Sigmoid colon (tissue), 4 donors: Measurements from ENCODE around the gene ANKRD44.

Experiments
- EP300 ChIP-seq, 4 donors: sonication (generic); formaldehyde crosslinking; IDR thresholded peaks; one replicate each; pipeline ENCODE4 v1.6.1; 2017; ENCODE audit warnings: antibody characterized with exemption in 4 of 4
- POLR2A ChIP-seq, 2 donors: fragments of 450-650 bp; IDR thresholded peaks; one replicate each; pipeline ENCODE4 v1.6.1; 2016; ENCODE audit warnings: antibody characterized with exemption in 2 of 2, mild to moderate bottlenecking in 2 of 2, moderate library complexity in 2 of 2
- TF ChIP-seq, protein P1 (sequence below), 4 experiments: fragments of 450-650 bp in 3 of 4; fragments of 200-600 bp in 1 of 4; IDR thresholded peaks; one replicate each; pipeline ENCODE4 v1.5.1; 2016 to 2019; ENCODE audit warnings: antibody characterized with exemption in 4 of 4, mild to moderate bottlenecking in 3 of 4, moderate library complexity in 2 of 4

DNA sequence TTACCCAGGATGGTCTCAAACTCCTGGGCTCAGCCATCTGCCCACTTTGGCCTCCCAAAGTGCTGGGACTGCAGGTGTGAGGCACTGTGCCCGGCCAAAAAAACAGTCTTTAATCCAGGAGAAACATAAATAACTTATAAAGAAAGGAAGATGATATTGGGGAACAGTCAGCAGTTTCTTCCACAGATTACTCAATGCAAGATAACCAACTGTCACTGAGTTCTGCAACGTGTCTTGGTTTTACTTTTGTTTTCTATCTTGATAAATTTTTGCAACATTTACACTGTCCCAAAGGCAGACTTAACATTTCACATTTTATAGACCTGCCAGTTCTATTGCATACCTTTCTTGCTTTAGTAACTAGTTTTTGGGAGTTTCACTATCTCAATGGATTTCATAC lies 71.1 kb downstream of the ANKRD44 start:
- TF ChIP-seq, protein P1, sequence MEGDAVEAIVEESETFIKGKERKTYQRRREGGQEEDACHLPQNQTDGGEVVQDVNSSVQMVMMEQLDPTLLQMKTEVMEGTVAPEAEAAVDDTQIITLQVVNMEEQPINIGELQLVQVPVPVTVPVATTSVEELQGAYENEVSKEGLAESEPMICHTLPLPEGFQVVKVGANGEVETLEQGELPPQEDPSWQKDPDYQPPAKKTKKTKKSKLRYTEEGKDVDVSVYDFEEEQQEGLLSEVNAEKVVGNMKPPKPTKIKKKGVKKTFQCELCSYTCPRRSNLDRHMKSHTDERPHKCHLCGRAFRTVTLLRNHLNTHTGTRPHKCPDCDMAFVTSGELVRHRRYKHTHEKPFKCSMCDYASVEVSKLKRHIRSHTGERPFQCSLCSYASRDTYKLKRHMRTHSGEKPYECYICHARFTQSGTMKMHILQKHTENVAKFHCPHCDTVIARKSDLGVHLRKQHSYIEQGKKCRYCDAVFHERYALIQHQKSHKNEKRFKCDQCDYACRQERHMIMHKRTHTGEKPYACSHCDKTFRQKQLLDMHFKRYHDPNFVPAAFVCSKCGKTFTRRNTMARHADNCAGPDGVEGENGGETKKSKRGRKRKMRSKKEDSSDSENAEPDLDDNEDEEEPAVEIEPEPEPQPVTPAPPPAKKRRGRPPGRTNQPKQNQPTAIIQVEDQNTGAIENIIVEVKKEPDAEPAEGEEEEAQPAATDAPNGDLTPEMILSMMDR (IDR thresholded peaks at IDR 0.05) = no peak
- TF ChIP-seq EP300 (IDR thresholded peaks at IDR 0.05) (no peak), POLR2A (IDR thresholded peaks at IDR 0.05) (no peak)
